Left hindlimb (tissue), 1 donor: ENCODE results near the gene PPM1H.
"Not testable (repeated sequence)": the region's sequence is repeated elsewhere in the genome, so short reads cannot be mapped to it uniquely, and the experiment has no call there.

Experiments
- DNase-seq: peaks from one replicate; pipeline ENCODE4 v3.0.0-alpha.2; 2018

PPM1H gene

GRCh38 chr12:62907561-62907960 lies 27.4 kb downstream of the PPM1H start:
- no peak for DNase-seq

GRCh38 chr12:62907078-62907477 lies 27.9 kb downstream of the PPM1H start:
- DNase-seq = no peak

- DNase-seq = no peak
These were observed 31.8 kb downstream of the PPM1H start for GRCh38 chr12:62903151-62903550.

GRCh38 chr12:62900686-62901272 lies 34.2 kb downstream of the PPM1H start:
- DNase-seq = no peak

- no peak for DNase-seq
These were observed 35.2 kb downstream of the PPM1H start for GRCh38 chr12:62899568-62900390.

- no peak for DNase-seq
These were observed 36.4 kb downstream of the PPM1H start for GRCh38 chr12:62898526-62898925.

GRCh38 chr12:62895351-62895877 lies 39.5 kb downstream of the PPM1H start:
- DNase-seq = no peak

- no peak for DNase-seq
These were observed 41.7 kb downstream of the PPM1H start for GRCh38 chr12:62893276-62893675.

- no peak for DNase-seq
These were observed 43.0 kb downstream of the PPM1H start for GRCh38 chr12:62891805-62892549.

- DNase-seq = no peak
These were observed 46.4 kb downstream of the PPM1H start for GRCh38 chr12:62888454-62889110.

GRCh38 chr12:62886796-62887195 lies 48.2 kb downstream of the PPM1H start:
- DNase-seq = no peak

GRCh38 chr12:62885242-62885641 lies 49.7 kb downstream of the PPM1H start:
- DNase-seq = no peak

- not testable (repeated sequence) for DNase-seq
These were observed 50.1 kb downstream of the PPM1H start for GRCh38 chr12:62884832-62885231.

GRCh38 chr12:62882696-62883095 lies 52.3 kb downstream of the PPM1H start:
- no peak for DNase-seq

- DNase-seq = no peak
These were observed 52.8 kb downstream of the PPM1H start for GRCh38 chr12:62882140-62882539.

GRCh38 chr12:62879691-62880090 lies 55.3 kb downstream of the PPM1H start:
- DNase-seq = no peak

GRCh38 chr12:62879228-62879627 lies 55.7 kb downstream of the PPM1H start:
- not testable (repeated sequence) for DNase-seq

- DNase-seq = no peak
These were observed 56.7 kb downstream of the PPM1H start for GRCh38 chr12:62878211-62878610.

GRCh38 chr12:62876938-62877548 lies 57.9 kb downstream of the PPM1H start:
- no peak for DNase-seq

GRCh38 chr12:62873826-62874448 lies 61.0 kb downstream of the PPM1H start:
- DNase-seq = no peak

GRCh38 chr12:62873116-62873825 lies 61.7 kb downstream of the PPM1H start:
- DNase-seq = no peak
